Measurements from ENCODE around the gene TMEM184A. TPM values are rescaled to one million over a fixed set of nuclear protein-coding genes. Genes with fewer than 3 reads are reported as not detected.
A peak's percentile ranks its signal among the peaks of the same experiment; 100 is the strongest.

The TMEM184A gene
- total and polyA plus RNA-seq, 2 of the 4 experiments (the other 2 are of a cell fraction), result 0.36 to 1.9 TPM

- no peak overlapping the region for H2BK5ac ChIP-seq (ENCODE audit: low read depth, low read length, poor library complexity, severe bottlenecking)
- no peak for ATAC-seq (ENCODE audit: low read depth)
- in situ Hi-C loops (cut with MboI; ENCODE audit: low sequenced_read_pairs), result no loop called here
- H3K79me1 ChIP-seq (ENCODE audit: low read depth in 1 of 2, low read length in 2 of 2), result 0 out of 4 replicates have a peak, but pooled peaks cover 0 to 1% of the 10 kb centered on the region in 2 experiments
- no peak overlapping the region for H2AFZ ChIP-seq (replicated peaks; ENCODE audit: low read length, poor library complexity)
- WGBS, 2 experiments (ENCODE audit: extremely low coverage in 2 of 2, insufficient read length in 1 of 2), result 83% methylated on average over 23 of the region's 34 CpGs; no CpG with 5 or more reads in 1 of the 2 experiments
- ChIA-PET POLR2A (ENCODE audit: unreplicated experiment) (no interaction called here), CTCF (interaction anchor here (0.6 kb wide), 1 partner anchor 166 kb away, joined by 3 read pairs; no protein-coding TSS in a partner anchor)
- peak overlapping the region; percentile 50; the same call in 1 of the 2 replicates for H2AK5ac ChIP-seq (ENCODE audit: low read depth, low read length)
- DNase-seq, result no peak
- H4K20me1 ChIP-seq (ENCODE audit: insufficient read depth, low read length), result no peaks in the 10 kb centered on the region
- no peak overlapping the region for H3K4ac ChIP-seq (ENCODE audit: low read depth, low read length)
- H2BK20ac ChIP-seq (ENCODE audit: low read depth, low read length), result no peak overlapping the region
- no peak for TF ChIP-seq USF2 (IDR thresholded peaks at IDR 0.05; ENCODE audit: low read depth, low read length)
- TF ChIP-seq MXI1 (IDR thresholded peaks at IDR 0.05; ENCODE audit: borderline replicate concordance, low read depth, low read length), result no peak
- TF ChIP-seq BHLHE40 (IDR thresholded peaks at IDR 0.05; ENCODE audit: low read depth, low read length), result no peak
- no peak for TF ChIP-seq CHD1 (IDR thresholded peaks at IDR 0.05; ENCODE audit: low read depth, low read length)
- TF ChIP-seq RCOR1 (IDR thresholded peaks at IDR 0.05; ENCODE audit: insufficient replicate concordance, low read length), result no peak
- TF ChIP-seq RAD21 (IDR thresholded peaks at IDR 0.05; ENCODE audit: low read length), result no peak
- TF ChIP-seq NFE2L2 (IDR thresholded peaks at IDR 0.05; ENCODE audit: low read depth, low read length), result no peak
- TF ChIP-seq POLR2A (IDR thresholded peaks at IDR 0.05; ENCODE audit: low read depth, low read length), result no peak
- no peak for TF ChIP-seq MAFK (IDR thresholded peaks at IDR 0.05; ENCODE audit: low read depth, low read length)
- no peak for TF ChIP-seq ELK1 (IDR thresholded peaks at IDR 0.05; ENCODE audit: borderline replicate concordance, low read depth, low read length)
- TF ChIP-seq CTCF (conservative IDR thresholded peaks at IDR 0.05; ENCODE audit: low read depth, low read length), result no peak
- BruUV-seq (replicated peaks), result no TSS peak
- H4K8ac ChIP-seq (ENCODE audit: low read depth in 2 of 2, low read length in 2 of 2), result no peak overlapping the region
- dilution Hi-C loops (cut with HindIII; ENCODE audit: low sequenced_read_pairs, unreplicated experiment), result no loop called here
- no peaks in the 10 kb centered on the region for H3K9me3 ChIP-seq (ENCODE audit: control insufficient read depth, insufficient read depth, low read length)
- no peak overlapping the region for H4K91ac ChIP-seq (ENCODE audit: insufficient read depth, low read depth, low read length)
- H3K9me1 ChIP-seq (ENCODE audit: insufficient read depth, low read length), result no peaks in the 10 kb centered on the region
- H2BK15ac ChIP-seq (ENCODE audit: low read depth, low read length), result no peak overlapping the region
- H3K4me3 ChIP-seq (ENCODE audit: insufficient read depth, low read depth, low read length), result no peak overlapping the region
- H3K23ac ChIP-seq (ENCODE audit: low read depth, low read length), result no peak overlapping the region
- intact Hi-C loops (cut with micrococcal nuclease), result no loop called here
- H2AK9ac ChIP-seq (replicated peaks; ENCODE audit: low read depth, low read length, poor library complexity), result no peak overlapping the region
- H3K14ac ChIP-seq (replicated peaks; ENCODE audit: low read depth, low read length), result no peak overlapping the region
- no peak overlapping the region for H3K18ac ChIP-seq (ENCODE audit: low read depth, low read length)
- no peak overlapping the region for H3K4me2 ChIP-seq (ENCODE audit: low read depth, low read length)
- peaks cover 2% of the 10 kb centered on the region; the same call in 1 of the 2 replicates for H3K36me3 ChIP-seq (ENCODE audit: control insufficient read depth, insufficient read depth, low read length)
- H3K9ac ChIP-seq (ENCODE audit: low read depth, low read length), result no peak overlapping the region
- H3K56ac ChIP-seq (ENCODE audit: extremely low read depth, insufficient read depth, low read length), result no peak overlapping the region
- no peak overlapping the region for H3K27ac ChIP-seq (ENCODE audit: insufficient read depth, low read length)
- H3K27me3 ChIP-seq (ENCODE audit: control insufficient read depth, insufficient read depth, low read length), result no peaks in the 10 kb centered on the region
- H3K4me1 ChIP-seq (ENCODE audit: control insufficient read depth, insufficient read depth, low read length), result peaks cover 2% of the 10 kb centered on the region; the same call in 1 of the 2 replicates
- no peak overlapping the region for H4K5ac ChIP-seq (ENCODE audit: low read depth, low read length)
- no peak overlapping the region for H2BK120ac ChIP-seq (ENCODE audit: low read depth, low read length)
These were observed 5.3 kb upstream of the TMEM184A start for GRCh38 chr7:1561036-1561940.
